Parathyroid adenoma (tissue), 2 donors: Measurements from ENCODE around the gene SCYGR2.

Experiments used
- H2AFZ ChIP-seq: fragments of 300-600 bp; sonication (generic); one replicate; pipeline ENCODE4 v1.7.0; 2017; ENCODE audit warnings: antibody characterized with exemption, mild to moderate bottlenecking
- H3K27ac ChIP-seq: fragments of 300-600 bp; sonication (generic); one replicate; pipeline ENCODE4 v1.7.0; 2017
- H3K27me3 ChIP-seq: fragments of 300-600 bp; sonication (generic); one replicate; pipeline ENCODE4 v1.7.0; 2017; ENCODE audit warnings: low read length; ENCODE audit not compliant: control insufficient read depth, insufficient read depth
- H3K36me3 ChIP-seq: fragments of 300-600 bp; sonication (generic); one replicate; pipeline ENCODE4 v1.7.0; 2017; ENCODE audit warnings: low read length; ENCODE audit not compliant: control insufficient read depth, insufficient read depth
- H3K4me1 ChIP-seq: fragments of 300-600 bp; sonication (generic); one replicate; pipeline ENCODE4 v1.7.0; 2017; ENCODE audit warnings: control low read depth
- H3K4me2 ChIP-seq: fragments of 300-600 bp; sonication (generic); one replicate; pipeline ENCODE4 v1.7.0; 2017; ENCODE audit warnings: low read length
- H3K4me3 ChIP-seq: fragments of 300-600 bp; sonication (generic); one replicate; pipeline ENCODE4 v1.7.0; 2017; ENCODE audit warnings: low read depth, low read length
- H3K79me2 ChIP-seq: fragments of 300-600 bp; sonication (generic); one replicate; pipeline ENCODE4 v1.7.0; 2017; ENCODE audit warnings: control low read depth
- H3K9ac ChIP-seq: fragments of 300-600 bp; sonication (generic); one replicate; pipeline ENCODE4 v1.7.0; 2017; ENCODE audit warnings: mild to moderate bottlenecking
- H3K9me3 ChIP-seq: fragments of 300-600 bp; sonication (generic); one replicate; pipeline ENCODE4 v1.7.0; 2017; ENCODE audit warnings: low read length; ENCODE audit not compliant: control insufficient read depth
- TF ChIP-seq, protein P1 (sequence below): fragments of 300-600 bp; sonication (generic); IDR thresholded peaks from one replicate; pipeline ENCODE4 v1.7.0; 2017; ENCODE audit warnings: antibody characterized with exemption, mild to moderate bottlenecking
- donor health status: primary hyperparathyroidism.

Gene SCYGR2

DNA sequence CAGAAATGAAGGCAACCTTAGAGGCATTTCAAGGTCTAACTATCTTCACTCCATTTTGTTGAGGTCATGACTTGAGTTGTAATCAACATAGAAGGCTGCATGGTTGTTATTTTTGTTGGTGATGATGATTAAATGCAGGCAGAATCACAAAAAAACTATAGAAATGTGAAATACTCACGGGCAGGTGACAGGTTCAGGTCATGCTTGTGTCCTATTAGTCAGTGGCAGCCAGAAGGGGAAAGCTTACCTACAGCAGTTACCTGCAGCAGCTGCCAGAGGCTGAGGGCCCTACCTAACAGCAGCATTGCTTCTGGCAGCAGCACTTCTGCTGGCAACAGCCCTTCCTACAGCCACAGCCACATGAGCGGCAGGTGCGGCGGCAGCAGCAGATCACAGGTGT lies 15.6 kb downstream of the SCYGR2 start:
- Histone ChIP-seq H3K4me3 (no peak overlapping the region), H3K9me3 (no peaks in the 10 kb centered on the region), H3K4me1 (no peaks in the 10 kb centered on the region), H3K27ac (no peak overlapping the region), H3K79me2 (no peaks in the 10 kb centered on the region), H3K9ac (no peak overlapping the region), H2AFZ (no peak overlapping the region), H3K4me2 (no peak overlapping the region), H3K27me3 (no peaks in the 10 kb centered on the region), H3K36me3 (no peaks in the 10 kb centered on the region)
- TF ChIP-seq, protein P1, sequence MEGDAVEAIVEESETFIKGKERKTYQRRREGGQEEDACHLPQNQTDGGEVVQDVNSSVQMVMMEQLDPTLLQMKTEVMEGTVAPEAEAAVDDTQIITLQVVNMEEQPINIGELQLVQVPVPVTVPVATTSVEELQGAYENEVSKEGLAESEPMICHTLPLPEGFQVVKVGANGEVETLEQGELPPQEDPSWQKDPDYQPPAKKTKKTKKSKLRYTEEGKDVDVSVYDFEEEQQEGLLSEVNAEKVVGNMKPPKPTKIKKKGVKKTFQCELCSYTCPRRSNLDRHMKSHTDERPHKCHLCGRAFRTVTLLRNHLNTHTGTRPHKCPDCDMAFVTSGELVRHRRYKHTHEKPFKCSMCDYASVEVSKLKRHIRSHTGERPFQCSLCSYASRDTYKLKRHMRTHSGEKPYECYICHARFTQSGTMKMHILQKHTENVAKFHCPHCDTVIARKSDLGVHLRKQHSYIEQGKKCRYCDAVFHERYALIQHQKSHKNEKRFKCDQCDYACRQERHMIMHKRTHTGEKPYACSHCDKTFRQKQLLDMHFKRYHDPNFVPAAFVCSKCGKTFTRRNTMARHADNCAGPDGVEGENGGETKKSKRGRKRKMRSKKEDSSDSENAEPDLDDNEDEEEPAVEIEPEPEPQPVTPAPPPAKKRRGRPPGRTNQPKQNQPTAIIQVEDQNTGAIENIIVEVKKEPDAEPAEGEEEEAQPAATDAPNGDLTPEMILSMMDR, result no peak

GRCh38 chr2:227614740-227615139 lies 16.0 kb downstream of the SCYGR2 start, which contains the start of gene SCYGR3:
SCYGR3 (minus strand) TSS chr2:227614840; CDS start chr2:227614840, 0 bp downstream.
- Histone ChIP-seq H3K27me3 (no peaks in the 10 kb centered on the region), H3K9ac (no peak within 1 kb of the TSS), H3K4me1 (no peaks in the 10 kb centered on the region), H3K4me3 (no peak within 1 kb of the TSS), H3K79me2 (no peaks in the 10 kb centered on the region), H3K4me2 (no peak within 1 kb of the TSS), H3K27ac (no peak within 1 kb of the TSS), H3K36me3 (no peaks in the 10 kb centered on the region), H2AFZ (no peak within 1 kb of the TSS), H3K9me3 (no peaks in the 10 kb centered on the region)
- TF ChIP-seq, protein P1, result no peak

- Histone ChIP-seq H3K4me2 (no peak overlapping the region), H3K4me3 (no peak overlapping the region), H3K9ac (no peak overlapping the region), H3K27me3 (no peaks in the 10 kb centered on the region), H3K27ac (no peak overlapping the region), H3K79me2 (no peaks in the 10 kb centered on the region), H3K9me3 (no peaks in the 10 kb centered on the region), H2AFZ (no peak overlapping the region), H3K36me3 (no peaks in the 10 kb centered on the region), H3K4me1 (no peaks in the 10 kb centered on the region)
- TF ChIP-seq, protein P1, result no peak
Observed at GRCh38 chr2:227615181-227615580, 16.5 kb downstream of the SCYGR2 start.

GRCh38 chr2:227615906-227616305 lies 17.2 kb downstream of the SCYGR2 start:
- Histone ChIP-seq H3K27ac (no peak overlapping the region), H3K79me2 (no peaks in the 10 kb centered on the region), H3K4me3 (no peak overlapping the region), H3K4me1 (no peaks in the 10 kb centered on the region), H3K9me3 (no peaks in the 10 kb centered on the region), H3K4me2 (no peak overlapping the region), H3K36me3 (no peaks in the 10 kb centered on the region), H3K9ac (no peak overlapping the region), H2AFZ (no peak overlapping the region), H3K27me3 (no peaks in the 10 kb centered on the region)
- TF ChIP-seq, protein P1, result no peak

- no peak overlapping the region for H3K27ac ChIP-seq
- H3K27me3 ChIP-seq, result no peaks in the 10 kb centered on the region
- no peaks in the 10 kb centered on the region for H3K4me1 ChIP-seq
- no peaks in the 10 kb centered on the region for H3K9me3 ChIP-seq
- H3K4me2 ChIP-seq, result no peak overlapping the region
- H3K9ac ChIP-seq, result no peak overlapping the region
- H3K79me2 ChIP-seq, result no peaks in the 10 kb centered on the region
- no peak overlapping the region for H2AFZ ChIP-seq
- H3K36me3 ChIP-seq, result no peaks in the 10 kb centered on the region
- no peak overlapping the region for H3K4me3 ChIP-seq
- TF ChIP-seq, protein P1, result no peak
Observed at GRCh38 chr2:227616631-227617030, 17.9 kb downstream of the SCYGR2 start.
